H9 (cell line): ENCODE measurements around the gene PBX1. TPM values are rescaled to one million over a fixed set of nuclear protein-coding genes. Genes with fewer than 3 reads are reported as not detected.

ENCODE experiments used
- DNase-seq: peaks from one replicate; pipeline ENCODE4 v3.0.0-alpha.2; 2017
- H2AFZ ChIP-seq: one replicate; pipeline ENCODE4 v1.6.1; 2013; ENCODE audit warnings: mild to moderate bottlenecking, low read length, control low read depth, moderate library complexity
- H2AK5ac ChIP-seq: 2 replicates; pipeline ENCODE4 v1.6.1; 2013; ENCODE audit warnings: low read length, control low read depth, mixed read lengths; ENCODE audit not compliant: insufficient read length
- H2BK120ac ChIP-seq: one replicate; pipeline ENCODE4 v1.6.1; 2013; ENCODE audit warnings: low read depth, mild to moderate bottlenecking, low read length, control low read depth, inconsistent platforms; ENCODE audit not compliant: poor library complexity, severe bottlenecking
- H2BK12ac ChIP-seq: 2 replicates; pipeline ENCODE4 v1.6.1; 2013; ENCODE audit warnings: low read length, control low read depth, mixed read lengths, low read depth; ENCODE audit not compliant: insufficient read length
- H2BK15ac ChIP-seq: 2 replicates; pipeline ENCODE4 v1.6.1; 2013; ENCODE audit warnings: low read depth, low read length, control low read depth
- H2BK20ac ChIP-seq: one replicate; pipeline ENCODE4 v1.6.1; 2013; ENCODE audit warnings: low read depth, mild to moderate bottlenecking, low read length, control low read depth, inconsistent platforms; ENCODE audit not compliant: poor library complexity, severe bottlenecking
- H2BK5ac ChIP-seq: 2 replicates; pipeline ENCODE4 v1.6.1; 2013; ENCODE audit warnings: low read length, control low read depth, mixed read lengths; ENCODE audit not compliant: insufficient read length
- H3K14ac ChIP-seq: 2 replicates; pipeline ENCODE4 v1.6.1; 2013; ENCODE audit warnings: low read length, control low read depth; ENCODE audit not compliant: insufficient read depth
- H3K18ac ChIP-seq: 2 replicates; pipeline ENCODE4 v1.6.1; 2013; ENCODE audit warnings: low read depth, mild to moderate bottlenecking, mixed read lengths, low read length, control low read depth; ENCODE audit not compliant: insufficient read length
- H3K23ac ChIP-seq: 2 replicates; pipeline ENCODE4 v1.6.1; 2013; ENCODE audit warnings: low read length, control low read depth, mixed read lengths, low read depth; ENCODE audit not compliant: insufficient read length
- H3K23me2 ChIP-seq: 2 replicates; pipeline ENCODE4 v1.6.1; 2013; ENCODE audit warnings: low read depth, mild to moderate bottlenecking, mixed read lengths, low read length, control low read depth; ENCODE audit not compliant: insufficient read length, poor library complexity, severe bottlenecking
- H3K27ac ChIP-seq: 2 replicates; pipeline ENCODE4 v1.5.1; 2013; ENCODE audit warnings: low read length, control low read depth, mixed read lengths, low read depth; ENCODE audit not compliant: insufficient read length
- H3K27me3 ChIP-seq: 2 replicates; pipeline ENCODE4 v1.6.1; 2013; ENCODE audit warnings: low read length, control low read depth, inconsistent platforms; ENCODE audit not compliant: insufficient read depth
- H3K4ac ChIP-seq: 2 replicates; pipeline ENCODE4 v1.6.1; 2013; ENCODE audit warnings: low read depth, mild to moderate bottlenecking, control low read depth, inconsistent platforms, low read length, moderate library complexity
- H3K4me1 ChIP-seq: 2 replicates; pipeline ENCODE4 v1.6.1; 2013; ENCODE audit warnings: low read length, control low read depth, inconsistent platforms; ENCODE audit not compliant: insufficient read depth
- H3K4me2 ChIP-seq: 2 replicates; pipeline ENCODE4 v1.6.1; 2013; ENCODE audit warnings: low read length, control low read depth, mixed read lengths; ENCODE audit not compliant: insufficient read length, insufficient read depth
- H3K56ac ChIP-seq: 2 replicates; pipeline ENCODE4 v1.6.1; 2013; ENCODE audit warnings: low read depth, mild to moderate bottlenecking, mixed read lengths, low read length, control low read depth; ENCODE audit not compliant: insufficient read length
- H3K79me1 ChIP-seq: 2 replicates; pipeline ENCODE4 v1.6.1; 2013; ENCODE audit warnings: low read depth, mild to moderate bottlenecking, moderate library complexity, low read length, control low read depth, inconsistent platforms; ENCODE audit not compliant: insufficient read depth, poor library complexity, severe bottlenecking
- H3K79me2 ChIP-seq: 2 replicates; pipeline ENCODE4 v1.6.1; 2013; ENCODE audit warnings: low read length, control low read depth, inconsistent platforms; ENCODE audit not compliant: insufficient read depth
- H3K9ac ChIP-seq: 2 replicates; pipeline ENCODE4 v1.6.1; 2013; ENCODE audit warnings: low read length, control low read depth, mixed read lengths; ENCODE audit not compliant: insufficient read length; ENCODE audit errors: extremely low read depth
- H3K9me3 ChIP-seq: one replicate; pipeline ENCODE4 v1.6.1; 2013; ENCODE audit warnings: low read depth, low read length, inconsistent platforms; ENCODE audit not compliant: control insufficient read depth
- H3T11ph ChIP-seq: one replicate; pipeline ENCODE4 v1.6.1; 2013; ENCODE audit warnings: mild to moderate bottlenecking, low read length, control low read depth, inconsistent platforms
- H4K20me1 ChIP-seq: one replicate; pipeline ENCODE4 v1.6.1; 2013; ENCODE audit not compliant: control insufficient read depth, insufficient read length, insufficient read depth
- H4K5ac ChIP-seq: 2 replicates; pipeline ENCODE4 v1.6.1; 2013; ENCODE audit warnings: low read depth, mild to moderate bottlenecking, mixed read lengths, low read length, control low read depth; ENCODE audit not compliant: insufficient read length
- H4K8ac ChIP-seq: replicated peaks from 2 replicates; pipeline ENCODE4 v1.6.1; 2013; ENCODE audit warnings: low read length, control low read depth, mixed read lengths, low read depth; ENCODE audit not compliant: insufficient read length
- H4K91ac ChIP-seq: 2 replicates; pipeline ENCODE4 v1.6.1; 2013; ENCODE audit warnings: low read depth, mild to moderate bottlenecking, moderate library complexity, mixed read lengths, low read length, control low read depth; ENCODE audit not compliant: insufficient read length
- H3K27ac Mint-ChIP-seq, 3 experiments: 2 replicates in 2 of 3; 3 replicates in 1 of 3; pipeline ENCODE4 v1.8.0; 2020 to 2021; ENCODE audit warnings: mixed read lengths in 3 of 3, mild to moderate bottlenecking in 1 of 3, moderate library complexity in 1 of 3
- H3K27me3 Mint-ChIP-seq: 2 replicates; pipeline ENCODE4 v1.8.0; 2021; ENCODE audit warnings: low read depth, mild to moderate bottlenecking, moderate library complexity, mixed read lengths
- H3K36me3 Mint-ChIP-seq, 3 experiments: 2 replicates in 2 of 3; 3 replicates in 1 of 3; pipeline ENCODE4 v1.8.0; 2020 to 2021; ENCODE audit warnings: low read depth in 3 of 3, mixed read lengths in 3 of 3; ENCODE audit not compliant: insufficient read depth in 1 of 3
- H3K4me1 Mint-ChIP-seq, 2 experiments: 2 replicates each; pipeline ENCODE4 v1.8.0; 2020; ENCODE audit warnings: mixed read lengths in 2 of 2
- H3K4me3 Mint-ChIP-seq, 2 experiments: 2 replicates in 1 of 2; 3 replicates in 1 of 2; pipeline ENCODE4 v1.8.0; 2020 to 2021; ENCODE audit warnings: mild to moderate bottlenecking in 2 of 2, mixed read lengths in 2 of 2, moderate library complexity in 1 of 2
- H3K9me3 Mint-ChIP-seq, 2 experiments: 2 replicates in 1 of 2; 3 replicates in 1 of 2; pipeline ENCODE4 v1.8.0; 2020; ENCODE audit warnings: mild to moderate bottlenecking in 2 of 2, mixed read lengths in 2 of 2, moderate library complexity in 1 of 2
- WGBS: extraction: QIAGEN DNeasy Blood & Tissue Kit; methylation state at CpG from one replicate; pipeline ENCODE4 v1.1.7; 2013; ENCODE audit warnings: missing lambda C conversion rate, low lambda C conversion rate, mixed read lengths; ENCODE audit not compliant: insufficient read length; ENCODE audit errors: extremely low coverage; 5-methylcytosine and 5-hydroxymethylcytosine counted together
- total RNA-seq: library from RNA; stranded (reverse); gene quantifications from 2 replicates; pipeline ENCODE4 v1.2.1, GENCODE V29; 2021
- TF ChIP-seq, protein P1 (sequence below): fragments of 200-600 bp; sonication (generic); conservative IDR thresholded peaks from 3 replicates; pipeline ENCODE4 v1.8.0; 2021; ENCODE audit warnings: antibody characterized with exemption, mild to moderate bottlenecking

The PBX1 gene
- total RNA-seq, 1 experiment from 2014 or later: 142 TPM

DNA sequence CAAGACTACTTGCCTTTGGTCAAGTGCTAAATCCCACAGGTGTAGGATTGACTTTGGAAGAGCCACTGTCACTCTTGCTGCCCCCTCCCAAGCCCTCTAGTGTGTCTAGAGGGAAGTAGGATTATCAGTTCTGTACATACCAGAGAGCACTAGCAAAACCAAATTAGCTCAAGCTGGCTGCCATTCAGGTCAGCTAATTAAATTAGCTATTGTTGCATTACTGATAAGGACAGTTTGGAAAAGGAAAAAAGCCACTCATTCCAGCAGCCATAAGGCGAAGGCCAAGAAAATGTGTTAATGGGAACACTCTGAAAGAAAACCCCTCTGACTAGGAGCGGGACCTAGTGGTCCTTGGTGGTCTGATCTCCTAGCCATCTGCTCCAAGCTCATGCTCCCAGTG lies 321.7 kb downstream of the PBX1 start:
- no CpG with 5 or more reads among the region's 2 CpGs for WGBS
- no peak overlapping the region for H3K27ac Mint-ChIP-seq
- no peak overlapping the region for H3K56ac ChIP-seq

More for the DNA sequence above, 321.7 kb downstream of the PBX1 start:
- TF ChIP-seq, protein P1, sequence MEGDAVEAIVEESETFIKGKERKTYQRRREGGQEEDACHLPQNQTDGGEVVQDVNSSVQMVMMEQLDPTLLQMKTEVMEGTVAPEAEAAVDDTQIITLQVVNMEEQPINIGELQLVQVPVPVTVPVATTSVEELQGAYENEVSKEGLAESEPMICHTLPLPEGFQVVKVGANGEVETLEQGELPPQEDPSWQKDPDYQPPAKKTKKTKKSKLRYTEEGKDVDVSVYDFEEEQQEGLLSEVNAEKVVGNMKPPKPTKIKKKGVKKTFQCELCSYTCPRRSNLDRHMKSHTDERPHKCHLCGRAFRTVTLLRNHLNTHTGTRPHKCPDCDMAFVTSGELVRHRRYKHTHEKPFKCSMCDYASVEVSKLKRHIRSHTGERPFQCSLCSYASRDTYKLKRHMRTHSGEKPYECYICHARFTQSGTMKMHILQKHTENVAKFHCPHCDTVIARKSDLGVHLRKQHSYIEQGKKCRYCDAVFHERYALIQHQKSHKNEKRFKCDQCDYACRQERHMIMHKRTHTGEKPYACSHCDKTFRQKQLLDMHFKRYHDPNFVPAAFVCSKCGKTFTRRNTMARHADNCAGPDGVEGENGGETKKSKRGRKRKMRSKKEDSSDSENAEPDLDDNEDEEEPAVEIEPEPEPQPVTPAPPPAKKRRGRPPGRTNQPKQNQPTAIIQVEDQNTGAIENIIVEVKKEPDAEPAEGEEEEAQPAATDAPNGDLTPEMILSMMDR: no peak
- Mint-ChIP-seq H3K4me1 (peaks cover 7 to 8% of the 10 kb centered on the region in 2 experiments), H3K27me3 (no peaks in the 10 kb centered on the region), H3K4me3 (no peak overlapping the region), H3K36me3 (no peaks in the 10 kb centered on the region), H3K9me3 (no peaks in the 10 kb centered on the region)
- Histone ChIP-seq H3K9ac (no peak overlapping the region), H3K9me3 (no peaks in the 10 kb centered on the region), H3K14ac (no peak overlapping the region), H2BK12ac (no peak overlapping the region), H2BK20ac (no peak overlapping the region), H3K27me3 (no peaks in the 10 kb centered on the region), H2BK120ac (no peak overlapping the region), H2BK5ac (no peak overlapping the region), H4K5ac (no peak overlapping the region), H3K4ac (no peak overlapping the region), H3K79me1 (no peaks in the 10 kb centered on the region), H3K27ac (no peak overlapping the region), H3K4me1 (no peaks in the 10 kb centered on the region), H3T11ph (no peak overlapping the region), H3K18ac (no peak overlapping the region), H4K8ac (no peak overlapping the region), H2AK5ac (no peak overlapping the region), H2BK15ac (no peak overlapping the region), H3K23ac (no peak overlapping the region), H3K23me2 (no peaks in the 10 kb centered on the region), H3K79me2 (no peaks in the 10 kb centered on the region), H4K91ac (no peak overlapping the region), H4K20me1 (no peaks in the 10 kb centered on the region), H2AFZ (no peak overlapping the region), H3K4me2 (no peak overlapping the region)
- no peak for DNase-seq
